GM18868 (cell line): ENCODE data around the gene ATG4C.
A peak's percentile ranks its signal among the peaks of the same experiment; 100 is the strongest.
"Not testable (repeated sequence)": the region's sequence is repeated elsewhere in the genome, so short reads cannot be mapped to it uniquely, and the experiment has no call there.

Source experiments
- ATAC-seq: cut with Tn5 transposase; IDR thresholded peaks from one replicate; pipeline ENCODE4 v1.9.1; 2021; ENCODE audit warnings: mild to moderate bottlenecking, moderate library complexity; ENCODE audit not compliant: unreplicated experiment

Gene ATG4C

DNA sequence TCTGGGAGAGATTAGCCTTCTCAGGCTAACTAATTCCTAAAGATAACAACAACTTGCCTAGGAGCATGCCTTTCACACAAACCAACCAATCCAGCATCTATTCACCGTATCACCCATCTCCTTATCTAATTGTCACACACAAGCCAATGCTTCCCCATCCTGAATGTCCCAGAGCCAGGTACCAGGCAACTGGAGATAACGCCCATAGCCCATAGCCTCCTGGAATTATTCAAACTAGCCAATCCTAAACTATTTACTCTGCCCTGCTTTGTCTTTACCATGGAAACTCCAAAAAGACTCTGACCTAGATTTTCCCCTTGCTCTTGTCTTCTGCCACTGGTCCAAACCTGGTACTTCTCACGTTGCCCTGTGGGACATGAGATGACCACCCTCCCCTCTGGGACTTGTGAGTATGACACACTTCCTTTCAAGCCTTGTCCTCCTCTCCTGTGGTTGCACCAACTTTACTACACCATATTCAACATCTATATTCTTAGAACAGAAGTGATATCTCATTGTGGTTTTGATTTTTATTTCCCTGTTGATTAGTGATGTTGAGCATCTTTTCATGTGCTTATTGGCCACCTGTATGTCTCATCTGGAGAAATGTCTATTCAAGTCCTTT, 8.8 kb upstream of the ATG4C start:
- no peak for ATAC-seq

GRCh38 chr1:62778208-62778607, 5.7 kb upstream of the ATG4C start:
- ATAC-seq = no peak

- ATAC-seq = no peak
Measured at GRCh38 chr1:62781841-62782543, 1.9 kb upstream of the ATG4C start.

DNA sequence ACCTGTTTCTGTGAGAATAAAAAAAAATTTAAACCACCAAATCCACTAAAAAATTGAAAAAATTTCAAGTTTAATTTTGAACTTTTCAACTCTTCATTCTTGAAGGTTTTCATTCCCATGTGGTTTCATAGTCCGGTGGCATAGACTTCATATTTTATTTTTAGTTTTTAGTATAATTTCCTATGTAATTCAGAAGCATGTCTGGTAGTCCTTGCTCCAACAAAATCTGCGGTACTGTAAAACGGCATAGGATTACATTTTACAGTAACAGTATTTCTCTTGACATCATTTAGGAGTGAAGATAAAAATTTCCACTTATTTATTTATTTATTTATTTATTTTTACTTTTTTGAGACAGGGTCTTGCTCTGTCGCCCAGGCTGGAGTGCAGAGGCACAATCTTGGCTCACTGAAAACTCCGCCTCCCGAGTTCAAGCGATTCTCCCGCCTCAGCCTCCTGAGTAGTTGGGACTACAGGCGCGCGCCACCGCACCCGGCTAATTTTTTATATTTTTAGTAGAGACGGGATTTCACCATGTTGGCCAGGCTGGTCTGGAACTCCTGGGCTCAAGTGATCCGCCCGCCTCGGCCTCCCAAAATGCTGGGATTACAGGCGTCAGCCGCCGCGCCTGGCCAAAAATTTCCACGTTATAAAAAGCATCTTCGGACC, 1.3 kb upstream of the ATG4C start:
- not testable (repeated sequence) for ATAC-seq

GRCh38 chr1:62784509-62785365, 805 bp downstream of the ATG4C start:
- peak; percentile 27 for ATAC-seq

DNA sequence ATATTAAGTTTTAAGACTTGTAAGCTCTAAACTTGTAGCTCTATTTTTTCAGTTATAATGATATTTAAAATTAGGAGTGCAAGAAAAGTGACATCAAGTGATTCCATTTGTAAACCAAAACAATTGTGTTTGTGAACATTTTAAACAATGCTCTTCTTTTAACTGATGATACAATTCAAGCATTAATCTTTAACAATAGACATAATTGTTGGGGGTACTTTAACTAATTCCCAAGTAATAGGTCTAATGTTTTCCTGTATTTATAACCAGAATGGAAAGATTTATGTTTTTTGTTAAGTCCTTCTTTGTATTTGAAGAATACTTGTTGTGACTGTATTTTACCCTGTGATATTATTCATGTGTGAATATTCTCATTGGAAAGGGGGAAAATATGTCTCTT, 6.8 kb downstream of the ATG4C start:
- ATAC-seq = no peak

DNA sequence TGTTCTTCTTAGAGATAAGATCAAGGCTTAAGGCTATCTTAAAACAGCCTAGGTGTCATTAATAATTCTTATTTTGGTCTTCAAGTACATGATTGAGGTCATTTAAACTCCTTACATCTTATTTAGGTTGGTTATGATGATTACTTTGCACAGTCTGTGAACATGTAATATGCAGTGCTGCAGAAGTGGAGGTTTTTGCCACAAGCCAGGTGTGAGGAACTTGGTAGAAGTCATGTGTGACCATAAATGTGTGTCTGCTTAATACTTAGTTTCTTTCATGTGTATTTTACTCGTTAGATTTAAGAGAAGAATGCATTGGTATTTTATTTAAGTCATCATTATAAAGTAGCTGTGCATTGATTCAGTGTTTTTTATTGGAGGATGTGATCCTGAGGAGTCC, 10.1 kb downstream of the ATG4C start:
- peak; percentile 76 for ATAC-seq

DNA sequence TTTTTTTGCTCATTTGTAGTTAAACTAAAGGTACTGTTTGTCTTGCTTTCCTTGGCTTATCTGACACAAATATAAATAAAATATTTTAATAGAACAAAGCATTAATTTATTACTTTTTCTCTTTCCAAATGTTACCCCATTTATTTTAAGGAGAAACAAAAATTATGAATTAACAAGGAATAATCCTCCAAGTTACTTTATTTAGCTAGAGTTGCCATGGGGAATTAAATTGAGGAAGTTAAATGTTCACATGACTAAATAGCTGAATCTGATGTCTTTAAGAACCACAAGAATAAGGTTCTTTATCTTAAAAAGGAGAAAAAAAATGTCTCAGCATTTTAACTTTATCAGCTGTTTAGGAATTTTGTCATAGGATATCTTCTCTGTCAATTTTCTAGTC, 12.3 kb downstream of the ATG4C start:
- no peak for ATAC-seq

DNA sequence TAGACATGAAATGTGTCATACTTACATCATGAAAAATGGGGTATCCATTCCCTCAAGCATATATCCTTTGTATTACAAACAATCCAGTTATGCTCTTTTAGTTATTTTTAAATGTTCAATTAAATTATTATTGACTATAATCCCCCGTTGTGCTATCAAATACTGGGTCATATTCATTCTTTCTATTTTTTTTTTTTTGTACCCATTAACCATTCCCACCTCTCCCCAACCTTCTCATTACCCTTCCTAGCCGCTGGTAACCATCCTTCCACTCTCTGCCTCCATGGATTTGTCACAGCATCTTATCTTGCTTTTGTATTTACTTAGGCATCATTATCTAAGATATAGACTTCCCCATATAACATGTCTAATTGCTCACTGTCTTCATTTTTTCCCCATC, 15.8 kb downstream of the ATG4C start:
- ATAC-seq = no peak

- peak; percentile 58 for ATAC-seq
Measured at GRCh38 chr1:62800281-62800680, 16.3 kb downstream of the ATG4C start.

DNA sequence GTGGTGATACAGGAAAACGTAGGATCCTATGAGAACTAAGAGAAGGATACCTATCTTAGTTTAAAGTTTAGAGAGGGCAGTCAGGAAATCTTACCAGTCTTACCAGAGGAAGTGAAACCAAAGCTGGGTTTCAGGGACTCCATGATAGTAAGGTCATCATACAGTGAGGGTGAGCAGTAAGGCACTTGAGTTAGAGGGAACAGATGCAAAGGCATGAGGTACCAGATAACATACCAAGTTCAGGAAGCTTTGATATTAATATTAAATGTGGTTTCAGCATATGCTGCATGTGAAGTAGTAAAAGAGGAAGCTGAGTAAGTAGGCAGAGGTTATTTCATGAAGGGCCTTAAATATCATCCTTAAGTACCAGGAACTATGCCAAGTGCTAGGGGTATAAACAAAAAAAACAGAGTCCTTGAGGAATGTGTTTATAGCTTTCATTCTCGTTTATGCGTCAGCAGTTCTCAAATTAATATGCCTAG, 16.9 kb downstream of the ATG4C start:
- peak; percentile 99 for ATAC-seq

DNA sequence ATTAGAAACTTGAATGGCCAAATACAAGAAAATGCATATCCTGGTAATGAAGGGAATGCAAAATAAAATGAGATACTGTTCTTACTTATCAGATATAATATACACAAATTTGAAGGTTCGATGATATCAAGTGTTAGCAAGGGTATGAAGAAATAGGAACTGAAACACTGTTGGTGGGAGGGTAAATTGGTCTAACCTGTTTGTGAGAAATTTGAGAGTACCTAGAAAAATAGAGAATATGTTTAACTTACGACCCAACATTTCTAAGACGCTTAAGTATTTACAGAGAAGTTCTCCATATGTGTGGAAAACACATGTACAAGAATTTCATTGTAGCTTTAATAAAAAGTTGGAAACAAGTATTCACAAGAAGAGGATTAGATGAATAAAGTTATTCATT, 25.9 kb downstream of the ATG4C start:
- peak; percentile 56 for ATAC-seq

DNA sequence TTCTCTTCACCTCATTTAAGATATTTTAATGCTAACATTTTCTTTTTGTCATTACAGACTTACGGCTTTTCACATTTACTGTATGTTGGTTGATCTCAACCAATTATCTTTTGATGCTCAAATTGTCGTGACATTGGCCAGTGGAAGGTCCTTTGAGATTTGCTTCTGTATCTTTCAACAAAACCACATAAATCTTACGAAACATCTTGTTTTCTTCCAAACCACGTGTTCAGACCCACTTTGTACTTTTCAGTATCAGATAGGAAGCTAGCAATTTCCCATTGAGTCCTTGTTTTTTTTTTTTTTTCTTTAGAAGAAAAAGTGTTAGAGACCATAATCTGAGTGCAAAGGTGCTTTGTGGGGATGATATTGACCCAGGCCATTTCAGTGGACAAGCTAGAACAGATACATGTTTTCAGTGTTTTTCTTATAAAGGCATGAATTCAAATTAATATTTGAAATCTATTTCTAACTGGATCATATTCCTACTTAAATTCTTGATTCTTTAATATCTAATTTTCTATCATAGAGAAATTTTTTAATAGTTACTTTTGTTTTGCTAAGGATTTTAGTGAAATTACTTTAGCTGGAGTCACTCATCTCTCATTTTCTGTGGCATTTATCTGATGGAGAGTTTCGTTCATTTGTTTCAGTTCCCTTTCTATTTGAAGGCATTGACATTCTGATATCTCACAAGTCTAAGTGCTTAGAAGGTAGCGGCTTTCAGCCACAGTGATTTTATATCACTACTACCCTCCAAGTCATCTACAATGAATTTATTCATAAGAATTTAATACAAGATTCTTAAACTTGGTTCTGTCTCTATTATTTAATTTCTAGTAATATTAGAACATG, 26.7 kb downstream of the ATG4C start:
- peak; percentile 98 for ATAC-seq

DNA sequence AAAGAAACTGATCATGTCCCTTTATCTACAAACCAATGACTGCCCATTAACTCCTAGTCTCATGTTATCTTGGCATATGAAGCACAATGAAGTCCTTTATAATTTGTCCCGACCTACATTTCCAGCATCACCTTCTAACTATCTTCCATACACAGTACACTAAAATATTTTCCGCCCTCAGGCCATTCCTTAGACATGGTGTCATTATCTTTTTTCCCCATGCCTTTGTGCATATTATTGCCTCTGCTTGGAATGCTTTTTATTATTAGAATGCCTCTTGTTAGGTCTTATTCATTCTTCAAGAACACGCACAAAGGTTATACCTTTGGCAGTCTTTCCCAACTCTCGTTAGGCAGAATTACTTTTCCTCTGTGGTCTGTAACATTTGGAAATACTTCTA, 39.6 kb downstream of the ATG4C start:
- no peak for ATAC-seq

GRCh38 chr1:62826901-62827300, 43.0 kb downstream of the ATG4C start:
- ATAC-seq = no peak

GRCh38 chr1:62827786-62828185, 43.9 kb downstream of the ATG4C start:
- not testable (repeated sequence) for ATAC-seq

GRCh38 chr1:62832276-62832675, 48.3 kb downstream of the ATG4C start:
- ATAC-seq = no peak

GRCh38 chr1:62833529-62833928, 49.6 kb downstream of the ATG4C start:
- no peak for ATAC-seq

DNA sequence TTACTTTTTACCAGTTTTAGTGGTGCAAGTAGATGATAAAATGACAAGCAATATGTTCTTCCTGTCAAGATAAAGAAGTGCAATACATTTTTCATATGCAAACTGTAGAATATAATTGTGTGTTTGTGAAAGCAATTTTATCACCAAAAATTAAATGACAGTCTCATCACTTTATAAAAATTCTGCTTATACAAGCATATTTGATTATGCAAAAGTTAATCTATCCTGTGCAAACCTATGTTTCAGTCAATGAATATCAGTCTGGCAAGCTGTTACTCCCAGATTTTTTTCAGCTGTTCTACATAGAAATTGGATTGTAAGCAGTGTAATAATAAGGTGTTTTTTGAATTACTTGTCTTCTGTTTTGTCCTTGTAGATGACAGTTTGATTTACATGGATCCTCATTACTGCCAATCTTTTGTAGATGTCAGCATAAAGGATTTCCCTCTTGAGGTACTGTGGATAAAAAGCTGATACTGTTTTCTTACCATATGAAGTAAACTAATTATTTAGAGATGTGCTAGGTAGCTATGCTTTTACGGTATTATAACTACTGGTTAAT, 50.5 kb downstream of the ATG4C start:
- no peak for ATAC-seq
